Gastrocnemius medialis (tissue), 4 donors: ENCODE measurements around the gene PHC2. TPM values are rescaled to one million over a fixed set of nuclear protein-coding genes. Genes with fewer than 3 reads are reported as not detected.

Source experiments
- ATAC-seq, 2 donors: fragments of 150-250 bp; one replicate each; pipeline ENCODE4 v1.9.1; 2016
- DNase-seq, 2 donors: peaks; one replicate each; pipeline ENCODE4 v3.0.0-alpha.2; 2019
- H3K27ac ChIP-seq, 4 donors: fragments of 200-600 bp; sonication (generic); 1 replicate in 1 of 4; 2 replicates in 3 of 4; pipeline ENCODE4 v1.5.1; 2016 to 2018; ENCODE audit warnings: mild to moderate bottlenecking in 2 of 4, moderate library complexity in 1 of 4
- H3K27me3 ChIP-seq, 3 donors: fragments of 200-600 bp; sonication (generic) in 2 of 3; 1 replicate in 1 of 3; 2 replicates in 2 of 3; pipeline versions ENCODE4 v1.5.1 to v1.6.0; 2016 to 2019; ENCODE audit warnings: mild to moderate bottlenecking in 1 of 3, moderate library complexity in 1 of 3
- H3K36me3 ChIP-seq, 2 donors: fragments of 200-600 bp; sonication (generic) in 1 of 2; one replicate each; pipeline ENCODE4 v1.5.1; 2017 to 2018
- H3K4me1 ChIP-seq, 2 donors: fragments of 200-600 bp; sonication (generic) in 1 of 2; one replicate each; pipeline ENCODE4 v1.5.1; 2016 to 2017; ENCODE audit warnings: mild to moderate bottlenecking in 2 of 2
- H3K4me3 ChIP-seq, 4 donors: fragments of 200-600 bp; sonication (generic) in 3 of 4; 1 replicate in 1 of 4; 2 replicates in 3 of 4; pipeline ENCODE4 v1.5.1; 2016 to 2019; ENCODE audit warnings: mild to moderate bottlenecking in 2 of 4
- H3K9me3 ChIP-seq, 3 donors: fragments of 200-600 bp; sonication (generic) in 2 of 3; 1 replicate in 1 of 3; 2 replicates in 2 of 3; pipeline ENCODE4 v1.5.1; 2016 to 2019
- CTCF ChIP-seq, 5 experiments: fragments of 450-650 bp in 3 of 5; fragments of 200-600 bp in 2 of 5; sonication (generic) in 2 of 5; IDR thresholded peaks in 4 of 5; conservative IDR thresholded peaks in 1 of 5; 1 replicate in 4 of 5; 2 replicates in 1 of 5; pipeline ENCODE4 v1.5.1; 2016 to 2019; ENCODE audit warnings: antibody characterized with exemption in 5 of 5, mild to moderate bottlenecking in 3 of 5, moderate library complexity in 3 of 5
- POLR2A ChIP-seq, 2 donors: fragments of 450-650 bp; IDR thresholded peaks; one replicate each; pipeline ENCODE4 v1.6.1; 2017; ENCODE audit warnings: antibody characterized with exemption in 2 of 2, mild to moderate bottlenecking in 2 of 2, moderate library complexity in 2 of 2
- in situ Hi-C, 4 donors: fragments of 200-750 bp; cut with MboI; loops; one replicate each; pipeline versions ENCODE4 v1.15.0 to v1.8.0; 2017; ENCODE audit warnings: low sequenced_read_pairs in 4 of 4
- intact Hi-C: fragments of 100-400 bp; cut with DNase I; formaldehyde crosslinking; loops from one replicate; pipeline ENCODE4 v1.15.1; 2023; ENCODE audit warnings: low total_unique reads
- total RNA-seq, 4 donors: library from RNA; depleted of rRNA; stranded (reverse); fragments of >200 nt; gene quantifications; one replicate each; pipeline versions ENCODE4 v1.1.0 to v1.2.3, GENCODE V29; 2016

The PHC2 gene
- total RNA-seq, 4 donors from 2014 or later, result 318 to 516 (median 364) TPM

DNA sequence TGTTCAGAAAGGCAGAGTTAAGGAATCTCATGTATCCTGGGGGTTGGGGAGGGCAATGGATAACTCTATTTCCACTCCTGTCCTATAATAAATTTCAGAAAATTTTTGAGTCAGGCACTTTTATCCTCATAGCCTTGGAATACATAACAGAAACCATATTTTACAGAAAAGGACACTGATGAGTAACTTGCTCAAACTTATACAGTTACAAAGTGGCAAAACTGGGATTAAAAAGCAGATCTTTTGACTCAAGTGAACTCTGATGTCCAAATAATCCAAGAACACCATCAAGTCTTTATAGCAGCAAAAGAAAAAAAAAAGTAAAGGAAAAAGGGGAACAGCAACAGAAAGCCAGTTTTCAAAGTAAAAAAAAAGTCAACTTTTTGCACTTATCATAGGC, 36.9 kb downstream of the PHC2 start:
- ATAC-seq (no peak), DNase-seq (no peak)
- intact Hi-C loops (no loop called here), in situ Hi-C loops (no loop called here)
- Histone ChIP-seq H3K4me3 (no peak overlapping the region), H3K36me3 (no peaks in the 10 kb centered on the region), H3K4me1 (peaks cover 35 to 41% of the 10 kb centered on the region in 2 donors), H3K9me3 (no peaks in the 10 kb centered on the region), H3K27me3 (no peaks in the 10 kb centered on the region), H3K27ac (no peak overlapping the region)
- no peak for TF ChIP-seq CTCF (IDR thresholded peaks at IDR 0.05 in 4 of 5, conservative IDR thresholded peaks at IDR 0.05 in 1 of 5)
- no peak for TF ChIP-seq POLR2A (IDR thresholded peaks at IDR 0.05)

- ATAC-seq, result no peak
- H3K9me3 ChIP-seq, result no peaks in the 10 kb centered on the region
- H3K4me1 ChIP-seq, result peaks cover 36 to 39% of the 10 kb centered on the region in 2 donors
- intact Hi-C loops (no loop called here), in situ Hi-C loops (no loop called here)
- H3K36me3 ChIP-seq, result no peaks in the 10 kb centered on the region
- no peak overlapping the region for H3K4me3 ChIP-seq
- no peak for DNase-seq
- no peaks in the 10 kb centered on the region for H3K27me3 ChIP-seq
- TF ChIP-seq POLR2A (IDR thresholded peaks at IDR 0.05) (no peak), CTCF (IDR thresholded peaks at IDR 0.05 in 4 of 5, conservative IDR thresholded peaks at IDR 0.05 in 1 of 5) (no peak)
- H3K27ac ChIP-seq, result peak overlapping the region in 1 of 4 donors; percentile 6
Observed at GRCh38 chr1:33393524-33393923, 37.4 kb downstream of the PHC2 start.

GRCh38 chr1:33392639-33393038, 38.3 kb downstream of the PHC2 start:
- H3K27ac ChIP-seq, result no peak overlapping the region
- H3K9me3 ChIP-seq, result no peaks in the 10 kb centered on the region
- TF ChIP-seq POLR2A (IDR thresholded peaks at IDR 0.05) (no peak), CTCF (IDR thresholded peaks at IDR 0.05 in 4 of 5, conservative IDR thresholded peaks at IDR 0.05 in 1 of 5) (no peak)
- H3K4me1 ChIP-seq, result peaks cover 31% of the 10 kb centered on the region in 2 donors
- no peak for ATAC-seq
- in situ Hi-C loops, result no loop called here
- no peaks in the 10 kb centered on the region for H3K27me3 ChIP-seq
- no peak overlapping the region for H3K4me3 ChIP-seq
- no peak for DNase-seq
- H3K36me3 ChIP-seq, result no peaks in the 10 kb centered on the region
- intact Hi-C loops, result no loop called here

GRCh38 chr1:33392206-33392605, 38.7 kb downstream of the PHC2 start:
- H3K4me3 ChIP-seq, result no peak overlapping the region
- H3K27me3 ChIP-seq, result no peaks in the 10 kb centered on the region
- no peak for TF ChIP-seq POLR2A (IDR thresholded peaks at IDR 0.05)
- TF ChIP-seq CTCF (IDR thresholded peaks at IDR 0.05 in 4 of 5, conservative IDR thresholded peaks at IDR 0.05 in 1 of 5), result no peak
- no peak overlapping the region for H3K27ac ChIP-seq
- H3K9me3 ChIP-seq, result no peaks in the 10 kb centered on the region
- DNase-seq (no peak), ATAC-seq (no peak)
- peaks cover 27 to 31% of the 10 kb centered on the region in 2 donors for H3K4me1 ChIP-seq
- intact Hi-C loops, result no loop called here
- H3K36me3 ChIP-seq, result no peaks in the 10 kb centered on the region
- in situ Hi-C loops, result no loop called here
